ENCODE data around the gene HOMEZ.
"Not testable (repeated sequence)": the region's sequence is repeated elsewhere in the genome, so short reads cannot be mapped to it uniquely, and the experiment has no call there.

The HOMEZ gene, protein sequence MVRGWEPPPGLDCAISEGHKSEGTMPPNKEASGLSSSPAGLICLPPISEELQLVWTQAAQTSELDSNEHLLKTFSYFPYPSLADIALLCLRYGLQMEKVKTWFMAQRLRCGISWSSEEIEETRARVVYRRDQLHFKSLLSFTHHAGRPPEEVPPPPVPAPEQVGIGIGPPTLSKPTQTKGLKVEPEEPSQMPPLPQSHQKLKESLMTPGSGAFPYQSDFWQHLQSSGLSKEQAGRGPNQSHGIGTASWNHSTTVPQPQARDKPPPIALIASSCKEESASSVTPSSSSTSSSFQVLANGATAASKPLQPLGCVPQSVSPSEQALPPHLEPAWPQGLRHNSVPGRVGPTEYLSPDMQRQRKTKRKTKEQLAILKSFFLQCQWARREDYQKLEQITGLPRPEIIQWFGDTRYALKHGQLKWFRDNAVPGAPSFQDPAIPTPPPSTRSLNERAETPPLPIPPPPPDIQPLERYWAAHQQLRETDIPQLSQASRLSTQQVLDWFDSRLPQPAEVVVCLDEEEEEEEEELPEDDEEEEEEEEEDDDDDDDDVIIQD

DNA sequence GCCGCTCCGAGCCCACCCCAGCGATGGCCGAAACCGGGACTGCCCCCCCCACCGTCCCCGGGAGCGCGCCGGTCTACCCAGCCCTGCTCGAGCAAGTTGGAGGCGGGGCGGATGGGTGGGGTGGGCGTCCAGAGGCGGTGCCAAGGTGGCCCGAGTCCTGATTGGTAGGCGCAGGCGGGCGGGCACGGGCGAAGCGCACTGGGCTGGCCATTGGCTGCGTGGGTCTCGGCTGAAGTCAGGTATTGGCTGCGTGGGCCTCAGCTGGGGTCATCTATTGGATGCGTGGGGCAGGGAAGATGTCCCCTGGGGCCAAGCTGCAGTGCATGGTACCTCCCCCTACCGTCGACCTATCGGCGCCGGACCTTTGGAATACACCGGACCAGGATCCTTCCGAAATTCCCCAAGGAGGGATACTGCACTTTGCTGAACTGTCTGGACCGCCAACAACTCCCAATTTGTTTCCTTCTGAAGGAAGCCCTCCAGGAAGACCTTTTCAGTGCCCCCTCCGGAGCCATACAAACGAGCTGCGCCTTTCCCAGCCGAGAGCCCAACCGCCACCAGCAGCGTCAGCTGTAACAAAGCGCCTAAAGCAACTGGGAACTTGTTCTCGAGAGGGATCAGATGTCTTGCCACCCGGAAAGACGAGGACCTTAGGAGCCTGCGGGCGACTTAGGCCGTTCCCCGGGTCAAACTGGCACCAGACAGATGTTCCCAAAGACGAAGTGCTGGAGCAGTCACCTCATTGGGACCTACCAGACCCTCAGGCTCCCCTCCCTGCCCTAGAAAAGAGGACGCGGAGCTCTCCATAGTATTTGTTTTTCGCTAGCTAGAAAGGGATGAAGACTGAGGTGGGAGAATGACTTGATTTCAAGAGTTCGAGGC lies at the start of gene HOMEZ:
HOMEZ (minus strand) TSS at position 113 of the 882 bp plus-strand sequence. CDS start 180 bp downstream, outside the sequence.
- peak within 1 kb of the TSS; percentile 87 for H3K4me3 ChIP-seq (ENCODE audit: low read depth, low read length)
- peaks cover 73% of the 10 kb centered on the region for H3K27me3 ChIP-seq (ENCODE audit: control insufficient read depth, insufficient read depth, low read length)
- no peaks in the 10 kb centered on the region for H3K9me3 ChIP-seq (ENCODE audit: control insufficient read depth, insufficient read depth, low read length)

DNA sequence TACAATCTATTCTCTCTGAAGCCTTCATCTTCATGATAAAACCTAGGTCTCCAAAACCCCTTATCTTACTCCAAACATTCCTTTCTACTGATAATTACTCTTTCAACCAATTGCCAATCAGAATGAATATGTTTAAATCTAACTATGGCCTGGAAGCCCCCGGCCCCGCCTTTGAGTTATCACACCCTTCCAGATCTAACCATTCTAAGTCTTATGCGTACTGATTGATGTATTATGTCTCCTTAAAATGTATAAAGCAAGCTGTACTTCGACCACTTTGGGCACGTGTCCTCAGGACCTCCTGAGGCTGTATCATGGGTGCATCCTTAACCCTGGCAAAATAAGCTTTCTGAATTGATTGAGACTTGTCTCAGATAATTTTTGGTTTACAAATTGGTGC lies 49.7 kb upstream of the HOMEZ start:
- H3K9ac ChIP-seq (ENCODE audit: low read depth, low read length): no peak overlapping the region
- H3K36me3 ChIP-seq (ENCODE audit: control insufficient read depth, insufficient read depth, low read length): no peaks in the 10 kb centered on the region
- no peaks in the 10 kb centered on the region for H3K27me3 ChIP-seq (ENCODE audit: control insufficient read depth, insufficient read depth, low read length)
- no peak overlapping the region for H3K4me3 ChIP-seq (ENCODE audit: low read depth, low read length)
- H3K4me1 ChIP-seq (ENCODE audit: control insufficient read depth, insufficient read depth, low read length): no peaks in the 10 kb centered on the region
- peaks cover 6% of the 10 kb centered on the region for H3K9me3 ChIP-seq (ENCODE audit: control insufficient read depth, insufficient read depth, low read length)

More for the DNA sequence above, at the start of gene HOMEZ:
- Histone ChIP-seq H3K4me1 (ENCODE audit: control insufficient read depth, insufficient read depth, low read length) (no peaks in the 10 kb centered on the region), H3K36me3 (ENCODE audit: control insufficient read depth, insufficient read depth, low read length) (no peaks in the 10 kb centered on the region), H3K9ac (ENCODE audit: low read depth, low read length) (peak within 1 kb of the TSS; percentile 65)

DNA sequence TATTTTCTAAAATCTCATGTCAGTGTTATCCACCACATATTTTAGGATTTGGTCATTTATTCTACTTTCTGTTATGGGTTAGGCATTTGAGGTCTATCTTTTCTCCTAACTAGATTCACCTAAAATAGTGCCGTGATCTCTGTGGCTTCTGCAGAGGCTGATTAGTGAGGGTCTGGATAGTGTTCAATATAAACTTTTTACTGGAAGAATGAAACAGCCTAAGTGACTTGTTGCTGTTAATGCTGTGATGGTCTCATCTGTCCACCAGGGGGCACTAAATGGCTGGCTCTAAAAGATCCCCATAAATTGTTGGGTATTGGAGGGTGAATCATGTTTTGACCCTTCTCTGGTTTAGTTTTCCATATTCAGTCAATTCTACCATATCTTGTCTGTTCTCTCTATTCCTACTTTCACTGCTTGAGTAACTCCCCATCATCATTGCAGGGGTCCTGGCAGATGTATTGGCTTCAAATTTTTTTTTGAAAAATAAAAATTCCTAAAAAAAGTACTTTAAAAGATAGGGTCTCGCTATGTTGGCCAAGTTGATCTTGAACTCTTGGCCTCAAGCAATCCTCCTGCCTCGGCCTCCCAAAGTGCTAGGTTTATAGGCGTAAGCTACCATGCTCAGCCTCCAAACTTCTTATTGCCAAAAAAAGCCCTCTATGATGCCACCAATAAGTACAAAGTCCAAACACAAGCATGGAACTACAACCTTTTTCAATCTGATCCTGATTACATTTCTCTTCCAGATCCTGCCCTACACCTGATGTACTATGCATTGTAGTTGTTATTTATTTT lies 42.2 kb upstream of the HOMEZ start:
- H3K4me1 ChIP-seq (ENCODE audit: control insufficient read depth, insufficient read depth, low read length): no peaks in the 10 kb centered on the region
- no peak overlapping the region for H3K9ac ChIP-seq (ENCODE audit: low read depth, low read length)
- no peak overlapping the region for H3K4me3 ChIP-seq (ENCODE audit: low read depth, low read length)
- H3K36me3 ChIP-seq (ENCODE audit: control insufficient read depth, insufficient read depth, low read length): peaks cover 13% of the 10 kb centered on the region
- no peaks in the 10 kb centered on the region for H3K27me3 ChIP-seq (ENCODE audit: control insufficient read depth, insufficient read depth, low read length)
- no peaks in the 10 kb centered on the region for H3K9me3 ChIP-seq (ENCODE audit: control insufficient read depth, insufficient read depth, low read length)

DNA sequence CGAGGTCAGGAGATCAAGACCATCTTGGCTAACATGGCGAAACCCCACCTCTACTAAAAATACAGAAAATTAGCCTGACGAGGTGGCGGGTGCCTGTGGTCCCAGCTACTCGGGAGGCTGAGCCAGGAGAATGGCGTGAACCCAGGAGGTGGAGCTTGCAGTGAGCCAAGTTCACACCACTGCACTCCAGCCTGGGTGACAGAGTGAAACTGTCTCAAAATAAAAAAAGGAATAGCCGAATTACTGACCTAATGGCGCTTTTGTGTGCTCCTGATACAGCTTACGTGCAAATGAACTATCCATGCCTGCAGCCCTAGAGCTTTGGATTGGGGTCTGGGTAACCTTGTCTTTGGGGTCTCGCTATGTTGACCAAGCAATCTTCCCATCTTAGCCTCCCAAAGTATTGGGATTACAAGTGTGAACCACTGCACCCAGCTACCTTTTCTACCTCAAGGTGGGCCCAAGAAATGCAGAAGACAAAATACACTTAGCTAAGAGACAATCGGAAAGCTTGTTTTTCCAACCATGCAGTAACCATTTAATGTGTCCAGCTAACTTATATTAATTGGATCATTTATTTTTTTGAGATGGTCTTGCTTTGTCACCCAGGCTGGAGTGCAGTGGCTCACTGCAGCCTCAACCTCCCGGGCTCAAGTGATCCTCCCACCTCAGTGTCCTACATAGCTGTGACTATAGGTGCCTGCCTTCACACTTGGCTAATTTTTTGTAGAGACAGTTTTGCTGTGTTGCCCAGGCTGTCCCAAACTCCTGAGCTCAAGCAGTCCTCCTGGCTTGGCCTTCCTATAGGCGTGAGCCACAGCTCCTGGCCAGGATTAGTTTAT lies 40.8 kb upstream of the HOMEZ start:
- Histone ChIP-seq H3K36me3 (ENCODE audit: control insufficient read depth, insufficient read depth, low read length) (peaks cover 13% of the 10 kb centered on the region), H3K27me3 (ENCODE audit: control insufficient read depth, insufficient read depth, low read length) (no peaks in the 10 kb centered on the region), H3K9me3 (ENCODE audit: control insufficient read depth, insufficient read depth, low read length) (no peaks in the 10 kb centered on the region), H3K4me3 (ENCODE audit: low read depth, low read length) (no peak overlapping the region), H3K9ac (ENCODE audit: low read depth, low read length) (no peak overlapping the region), H3K4me1 (ENCODE audit: control insufficient read depth, insufficient read depth, low read length) (peaks cover 3% of the 10 kb centered on the region)

DNA sequence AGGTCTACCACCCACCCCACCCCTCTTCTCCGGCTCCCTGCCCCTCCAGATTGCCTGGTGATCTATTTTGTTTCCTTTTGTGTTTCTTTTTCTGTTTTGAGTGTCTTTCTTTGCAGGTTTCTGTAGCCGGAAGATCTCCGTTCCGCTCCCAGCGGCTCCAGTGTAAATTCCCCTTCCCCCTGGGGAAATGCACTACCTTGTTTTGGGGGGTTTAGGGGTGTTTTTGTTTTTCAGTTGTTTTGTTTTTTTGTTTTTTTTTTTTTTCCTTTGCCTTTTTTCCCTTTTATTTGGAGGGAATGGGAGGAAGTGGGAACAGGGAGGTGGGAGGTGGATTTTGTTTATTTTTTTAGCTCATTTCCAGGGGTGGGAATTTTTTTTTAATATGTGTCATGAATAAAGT lies 39.8 kb upstream of the HOMEZ start:
- H3K4me1 ChIP-seq (ENCODE audit: control insufficient read depth, insufficient read depth, low read length); H3K4me3 ChIP-seq (ENCODE audit: low read depth, low read length); H3K27me3 ChIP-seq (ENCODE audit: control insufficient read depth, insufficient read depth, low read length); H3K9me3 ChIP-seq (ENCODE audit: control insufficient read depth, insufficient read depth, low read length); H3K9ac ChIP-seq (ENCODE audit: low read depth, low read length): not testable (repeated sequence)
- H3K36me3 ChIP-seq (ENCODE audit: control insufficient read depth, insufficient read depth, low read length): peaks cover 13% of the 10 kb centered on the region

DNA sequence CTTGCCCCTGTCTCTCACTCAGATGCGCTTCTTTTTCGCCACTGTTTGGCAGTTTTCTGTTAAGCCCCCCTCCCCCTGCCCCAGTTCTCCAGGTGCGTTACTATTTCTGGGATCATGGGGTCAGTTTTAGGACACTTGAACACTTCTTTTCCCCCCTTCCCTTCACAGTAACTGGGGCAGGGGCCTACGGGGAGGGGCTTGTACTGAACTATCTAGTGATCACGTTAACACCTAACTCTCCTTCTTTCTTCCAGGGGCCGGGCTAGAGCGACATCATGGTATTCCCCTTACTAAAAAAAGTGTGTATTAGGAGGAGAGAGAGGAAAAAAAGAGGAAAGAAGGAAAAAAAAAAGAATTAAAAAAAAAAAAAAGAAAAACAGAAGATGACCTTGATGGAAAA lies 39.1 kb upstream of the HOMEZ start:
- Histone ChIP-seq H3K4me3 (ENCODE audit: low read depth, low read length) (no peak overlapping the region), H3K27me3 (ENCODE audit: control insufficient read depth, insufficient read depth, low read length) (no peaks in the 10 kb centered on the region), H3K4me1 (ENCODE audit: control insufficient read depth, insufficient read depth, low read length) (peaks cover 3% of the 10 kb centered on the region), H3K9me3 (ENCODE audit: control insufficient read depth, insufficient read depth, low read length) (no peaks in the 10 kb centered on the region), H3K9ac (ENCODE audit: low read depth, low read length) (no peak overlapping the region), H3K36me3 (ENCODE audit: control insufficient read depth, insufficient read depth, low read length) (peaks cover 13% of the 10 kb centered on the region)

DNA sequence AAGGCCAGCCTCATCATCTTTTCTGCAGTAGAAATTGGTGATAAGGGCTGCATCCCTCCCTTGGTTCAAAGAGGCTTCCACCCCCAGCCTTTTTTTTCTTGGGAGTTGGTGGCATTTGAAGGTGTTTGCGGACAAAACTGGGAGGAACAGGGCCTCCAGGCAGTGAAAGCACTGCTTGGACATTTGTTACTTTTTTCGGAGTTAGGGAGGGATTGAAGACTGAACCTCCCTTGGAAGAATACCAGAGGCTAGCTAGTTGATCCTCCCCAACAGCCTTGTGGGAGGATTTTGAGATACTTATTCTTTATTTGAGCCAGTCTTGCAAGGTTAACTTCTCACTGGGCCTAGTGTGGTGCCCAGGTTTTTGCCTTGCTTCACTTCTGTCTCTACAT lies 38.5 kb upstream of the HOMEZ start:
- Histone ChIP-seq H3K9me3 (ENCODE audit: control insufficient read depth, insufficient read depth, low read length) (no peaks in the 10 kb centered on the region), H3K9ac (ENCODE audit: low read depth, low read length) (no peak overlapping the region), H3K27me3 (ENCODE audit: control insufficient read depth, insufficient read depth, low read length) (no peaks in the 10 kb centered on the region), H3K36me3 (ENCODE audit: control insufficient read depth, insufficient read depth, low read length) (peaks cover 13% of the 10 kb centered on the region), H3K4me3 (ENCODE audit: low read depth, low read length) (no peak overlapping the region), H3K4me1 (ENCODE audit: control insufficient read depth, insufficient read depth, low read length) (peaks cover 3% of the 10 kb centered on the region)

DNA sequence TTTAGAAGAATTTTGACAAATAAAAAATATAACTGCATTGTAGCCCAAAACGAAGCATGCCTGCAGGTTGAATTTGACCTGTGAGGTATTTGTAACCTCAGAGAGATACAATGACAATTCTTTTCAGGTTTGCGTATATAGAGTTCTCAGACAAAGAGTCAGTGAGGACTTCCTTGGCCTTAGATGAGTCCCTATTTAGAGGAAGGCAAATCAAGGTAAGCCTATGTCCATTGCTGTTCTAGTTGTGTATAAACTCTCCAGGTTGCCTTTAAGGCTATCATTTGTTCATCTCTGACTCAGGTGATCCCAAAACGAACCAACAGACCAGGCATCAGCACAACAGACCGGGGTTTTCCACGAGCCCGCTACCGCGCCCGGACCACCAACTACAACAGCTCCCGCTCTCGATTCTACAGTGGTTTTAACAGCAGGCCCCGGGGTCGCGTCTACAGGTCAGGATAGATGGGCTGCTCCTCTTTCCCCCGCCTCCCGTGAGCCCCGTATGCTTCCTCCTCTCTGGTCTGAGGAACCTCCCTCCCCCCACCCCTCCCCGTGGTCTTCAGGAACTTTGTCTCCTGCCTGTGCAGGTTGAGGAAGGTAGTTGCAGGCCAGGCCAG lies 38.0 kb upstream of the HOMEZ start:
- H3K4me1 ChIP-seq (ENCODE audit: control insufficient read depth, insufficient read depth, low read length): peaks cover 3% of the 10 kb centered on the region
- H3K4me3 ChIP-seq (ENCODE audit: low read depth, low read length): no peak overlapping the region
- no peaks in the 10 kb centered on the region for H3K27me3 ChIP-seq (ENCODE audit: control insufficient read depth, insufficient read depth, low read length)
- no peaks in the 10 kb centered on the region for H3K9me3 ChIP-seq (ENCODE audit: control insufficient read depth, insufficient read depth, low read length)
- H3K9ac ChIP-seq (ENCODE audit: low read depth, low read length): no peak overlapping the region
- peaks cover 13% of the 10 kb centered on the region for H3K36me3 ChIP-seq (ENCODE audit: control insufficient read depth, insufficient read depth, low read length)

DNA sequence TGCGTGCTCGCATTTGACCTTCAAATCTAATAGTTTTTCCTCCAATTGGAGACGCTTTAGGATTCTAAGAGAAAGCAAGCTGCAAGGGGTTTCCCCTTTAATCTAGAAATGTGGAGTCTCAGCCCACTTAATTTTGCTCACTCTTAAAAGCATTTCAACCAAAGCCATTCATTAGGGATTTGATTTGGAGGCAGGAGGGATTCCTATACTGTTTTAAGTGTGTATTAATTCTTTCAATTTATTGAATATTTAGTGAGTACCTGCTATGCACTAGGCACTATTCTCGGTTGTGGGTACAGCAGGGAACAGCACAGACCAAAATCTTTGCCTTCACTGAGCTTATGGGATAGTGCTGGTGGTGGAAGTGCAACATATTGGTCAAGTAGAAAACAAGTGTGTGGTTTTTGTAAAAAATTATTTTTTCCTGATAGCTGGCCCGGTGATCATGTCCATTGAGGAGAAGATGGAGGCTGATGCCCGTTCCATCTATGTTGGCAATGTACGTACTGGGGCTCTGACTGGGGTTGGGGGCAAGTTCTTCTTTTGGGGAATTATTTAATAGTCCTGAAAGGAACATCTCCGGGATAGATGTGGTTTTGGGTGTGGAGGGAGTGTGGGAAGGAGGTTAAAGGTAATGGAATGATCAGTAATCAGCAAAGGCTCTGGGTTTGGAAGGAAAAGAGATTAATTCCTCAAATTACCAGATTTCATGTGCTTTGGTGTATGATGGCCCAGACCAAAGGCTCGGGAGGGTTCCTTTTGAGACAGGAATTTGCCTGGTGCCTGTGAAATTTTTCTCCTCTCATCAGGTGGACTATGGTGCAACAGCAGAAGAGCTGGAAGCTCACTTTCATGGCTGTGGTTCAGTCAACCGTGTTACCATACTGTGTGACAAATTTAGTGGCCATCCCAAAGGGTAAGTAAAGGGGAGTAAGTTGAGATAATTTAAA lies 36.9 kb upstream of the HOMEZ start:
- no peaks in the 10 kb centered on the region for H3K9me3 ChIP-seq (ENCODE audit: control insufficient read depth, insufficient read depth, low read length)
- H3K9ac ChIP-seq (ENCODE audit: low read depth, low read length): peak overlapping the region; percentile 98
- peaks cover 3% of the 10 kb centered on the region for H3K4me1 ChIP-seq (ENCODE audit: control insufficient read depth, insufficient read depth, low read length)
- H3K4me3 ChIP-seq (ENCODE audit: low read depth, low read length): peak overlapping the region; percentile 93
- H3K36me3 ChIP-seq (ENCODE audit: control insufficient read depth, insufficient read depth, low read length): peaks cover 13% of the 10 kb centered on the region
- H3K27me3 ChIP-seq (ENCODE audit: control insufficient read depth, insufficient read depth, low read length): no peaks in the 10 kb centered on the region
